Left kidney (tissue), 2 donors: ENCODE data around the gene SGMS1. TPM values are rescaled to one million over a fixed set of nuclear protein-coding genes. Genes with fewer than 3 reads are reported as not detected.
"Not testable (repeated sequence)": the region's sequence is repeated elsewhere in the genome, so short reads cannot be mapped to it uniquely, and the experiment has no call there.

Experiments
- DNase-seq: peaks from one replicate; pipeline ENCODE4 v3.0.0-alpha.2; 2013
- polyA plus RNA-seq: library from polyadenylated mRNA; unstranded; fragments of 120-200 nt; gene quantifications from one replicate; pipeline ENCODE4 v1.2.1, GENCODE V29; 2013; ENCODE audit not compliant: insufficient read length

Gene SGMS1
- polyA plus RNA-seq, 1 donor = 51.9 TPM

DNA sequence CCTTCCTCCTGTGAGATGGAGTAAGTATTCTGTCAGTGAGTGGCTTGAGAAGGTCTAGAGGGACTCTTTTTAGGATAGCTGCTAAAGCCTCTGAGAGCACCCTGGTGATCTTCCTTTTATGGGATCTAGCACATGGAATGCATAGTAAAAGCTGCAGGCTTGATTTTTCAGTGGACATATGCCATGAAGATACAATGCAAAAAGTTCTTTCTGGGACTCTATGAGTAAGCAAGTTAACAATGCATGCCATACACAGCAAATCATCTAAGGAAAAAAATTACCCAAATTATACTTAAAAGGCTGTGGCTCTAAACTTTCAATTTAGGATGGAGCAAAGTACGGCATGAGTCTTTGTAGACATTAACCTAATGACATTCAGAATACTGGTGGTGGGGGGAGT lies 154.5 kb downstream of the SGMS1 start:
- DNase-seq = no peak

- no peak for DNase-seq
These were observed 156.5 kb downstream of the SGMS1 start for GRCh38 chr10:50467209-50467608.

DNA sequence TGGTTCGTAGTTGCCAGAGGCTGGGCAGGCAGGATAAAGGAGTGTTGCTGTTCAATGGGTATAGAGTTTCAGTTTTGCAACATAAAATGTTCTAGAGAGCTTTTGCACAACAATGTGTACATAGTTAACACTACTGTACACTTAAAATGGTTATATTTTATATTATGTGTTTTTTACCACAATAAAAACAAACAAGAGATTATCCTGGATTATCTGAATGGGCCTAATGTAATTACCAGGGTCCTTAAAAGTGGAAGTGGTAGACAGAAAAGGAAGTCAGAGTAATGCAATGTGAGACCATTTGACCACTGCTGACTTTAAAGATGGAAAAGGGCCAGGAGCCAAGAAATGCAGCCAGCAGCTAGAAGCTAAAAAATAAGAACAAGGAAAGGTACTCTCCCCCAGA lies 159.7 kb downstream of the SGMS1 start:
- DNase-seq = no peak

GRCh38 chr10:50461834-50462233 lies 161.9 kb downstream of the SGMS1 start:
- no peak for DNase-seq

DNA sequence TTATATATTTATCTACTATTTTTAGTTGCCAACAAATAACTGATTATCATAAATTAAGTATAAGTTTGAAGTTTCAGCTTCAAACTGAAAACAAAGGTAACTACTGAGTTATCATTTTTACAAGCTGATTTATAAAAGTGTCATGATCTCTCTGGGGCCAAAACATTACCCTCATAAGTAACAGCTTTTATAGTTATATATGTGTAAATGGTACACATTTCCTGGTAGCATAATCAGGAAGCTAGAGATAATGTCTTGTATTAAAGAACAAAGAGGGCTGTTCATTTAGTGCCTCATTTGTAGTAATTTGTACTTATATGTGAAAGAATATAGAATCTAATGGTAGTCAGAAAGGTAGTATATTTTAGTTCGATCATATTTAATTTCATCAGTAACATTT lies 162.6 kb downstream of the SGMS1 start:
- DNase-seq = no peak

GRCh38 chr10:50456719-50457118 lies 167.0 kb downstream of the SGMS1 start:
- DNase-seq = no peak

GRCh38 chr10:50453940-50454339 lies 169.8 kb downstream of the SGMS1 start:
- DNase-seq = no peak

GRCh38 chr10:50452603-50453002 lies 171.2 kb downstream of the SGMS1 start:
- no peak for DNase-seq

DNA sequence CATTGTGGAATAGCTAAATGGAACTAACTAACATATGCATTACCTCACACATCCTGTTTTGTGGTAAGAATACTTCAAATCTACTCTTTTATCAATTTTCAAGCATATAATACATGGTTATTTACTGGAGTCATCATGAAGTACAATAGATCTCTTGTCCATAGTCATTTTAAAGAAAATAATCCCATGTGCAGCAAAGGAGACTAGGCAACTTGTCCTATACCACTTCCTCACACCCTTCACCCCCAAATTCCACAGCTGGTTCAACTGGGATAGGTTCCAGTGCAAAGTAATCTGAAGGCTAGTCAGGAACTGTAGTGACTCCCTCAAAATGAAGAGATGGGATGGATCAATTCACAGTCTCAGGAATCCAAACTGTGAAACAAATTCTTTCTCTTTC lies 176.1 kb downstream of the SGMS1 start:
- DNase-seq = no peak

DNA sequence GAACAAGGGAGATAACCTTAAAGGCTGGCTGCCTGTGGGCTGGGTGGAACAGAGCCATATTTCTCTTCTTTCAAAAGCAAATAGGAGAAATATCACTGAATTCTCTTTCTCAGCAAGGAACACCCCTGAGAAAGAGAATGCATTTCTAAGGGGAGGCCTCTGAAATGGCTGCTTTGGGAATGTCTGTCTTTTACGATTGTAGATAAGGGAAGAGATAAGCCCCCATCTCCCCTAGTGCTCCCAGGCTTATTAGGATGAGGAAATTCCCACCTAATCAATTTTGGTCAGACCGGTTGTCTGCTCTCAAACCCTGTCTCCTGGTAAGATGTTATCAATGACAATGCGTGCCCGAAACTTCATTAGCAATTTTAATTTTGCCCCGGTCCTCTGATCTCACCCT lies 178.0 kb downstream of the SGMS1 start:
- not testable (repeated sequence) for DNase-seq

GRCh38 chr10:50440489-50440888 lies 183.3 kb downstream of the SGMS1 start:
- no peak for DNase-seq

DNA sequence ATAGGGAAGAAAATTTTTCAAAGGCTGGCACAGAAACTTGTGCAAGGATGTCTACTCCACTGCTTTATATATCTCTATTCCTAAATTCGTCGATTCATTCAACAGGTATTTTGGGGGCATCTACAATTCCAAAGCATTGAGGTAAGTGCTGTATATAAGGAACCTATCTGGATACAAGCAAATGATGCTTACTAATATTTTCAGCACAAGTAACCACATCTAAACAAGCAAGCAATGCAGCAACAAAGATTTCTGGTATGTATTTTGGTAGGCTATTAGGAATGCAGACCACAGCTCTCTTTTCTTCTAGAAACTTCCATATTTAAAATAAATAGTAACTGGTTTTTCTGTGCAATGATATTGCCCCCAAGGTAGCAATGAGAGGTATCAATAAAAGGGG lies 183.9 kb downstream of the SGMS1 start:
- DNase-seq = no peak

GRCh38 chr10:50439187-50439586 lies 184.6 kb downstream of the SGMS1 start:
- no peak for DNase-seq

DNA sequence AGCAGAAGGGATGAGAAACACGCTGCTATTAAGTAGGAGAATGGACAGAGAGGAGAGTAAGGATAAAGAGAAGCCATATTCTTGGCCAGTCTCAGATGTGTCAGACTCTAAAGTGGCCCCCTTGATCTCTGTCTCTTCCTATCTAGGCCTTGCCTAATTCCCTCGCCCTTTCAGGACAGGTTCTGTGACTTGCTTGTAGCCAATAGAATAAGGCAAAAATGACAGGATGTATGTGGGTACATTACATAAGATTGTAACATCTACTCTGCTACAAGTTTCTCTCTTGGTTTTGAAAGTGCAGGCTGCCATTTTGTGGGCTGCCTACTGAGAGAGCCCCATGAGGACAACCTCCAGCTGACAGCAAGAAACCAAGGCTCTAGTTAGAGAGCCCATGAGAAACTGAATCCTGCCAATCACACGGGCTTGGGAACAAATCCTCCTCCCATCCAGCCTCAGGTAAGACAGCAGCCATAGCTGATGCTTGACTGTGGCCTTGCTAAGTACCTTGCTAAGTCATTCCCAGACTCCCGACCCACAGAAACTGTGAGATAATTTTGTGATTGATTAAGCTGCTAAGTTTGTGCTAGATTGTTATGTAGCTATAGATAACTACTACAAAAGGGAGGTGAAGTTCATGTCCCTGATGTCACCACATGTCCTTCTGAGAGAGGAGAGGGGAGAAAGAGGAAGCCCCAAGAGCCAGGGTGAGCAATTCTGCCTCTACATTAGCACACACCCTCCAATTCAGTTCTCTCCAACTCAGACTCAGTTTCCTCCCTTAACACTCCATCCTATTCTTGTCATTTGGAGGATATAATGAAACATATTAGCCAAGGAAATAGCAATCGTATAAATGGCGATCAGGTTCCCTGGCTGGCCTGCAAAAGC lies 185.5 kb downstream of the SGMS1 start:
- no peak for DNase-seq

DNA sequence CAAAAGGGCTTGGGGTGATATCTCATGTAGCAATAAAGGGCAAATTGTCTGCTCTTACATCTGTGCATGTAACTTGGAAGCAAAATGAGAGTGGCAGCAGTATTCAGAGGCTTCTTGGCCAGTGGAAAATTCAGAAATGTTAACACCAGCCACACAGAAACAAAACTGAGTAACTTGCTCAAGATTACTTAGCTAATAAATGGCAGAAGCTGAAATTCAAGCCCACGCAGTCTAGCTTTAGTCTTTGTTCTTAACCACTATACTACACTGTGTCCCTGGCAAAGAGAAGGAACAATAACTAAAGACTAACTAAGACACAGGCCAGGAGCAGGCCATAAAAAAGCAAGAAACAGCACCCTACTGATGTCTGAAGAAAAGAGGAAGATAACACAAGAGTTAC lies 186.5 kb downstream of the SGMS1 start:
- no peak for DNase-seq

- no peak for DNase-seq
These were observed 187.0 kb downstream of the SGMS1 start for GRCh38 chr10:50436805-50437204.

DNA sequence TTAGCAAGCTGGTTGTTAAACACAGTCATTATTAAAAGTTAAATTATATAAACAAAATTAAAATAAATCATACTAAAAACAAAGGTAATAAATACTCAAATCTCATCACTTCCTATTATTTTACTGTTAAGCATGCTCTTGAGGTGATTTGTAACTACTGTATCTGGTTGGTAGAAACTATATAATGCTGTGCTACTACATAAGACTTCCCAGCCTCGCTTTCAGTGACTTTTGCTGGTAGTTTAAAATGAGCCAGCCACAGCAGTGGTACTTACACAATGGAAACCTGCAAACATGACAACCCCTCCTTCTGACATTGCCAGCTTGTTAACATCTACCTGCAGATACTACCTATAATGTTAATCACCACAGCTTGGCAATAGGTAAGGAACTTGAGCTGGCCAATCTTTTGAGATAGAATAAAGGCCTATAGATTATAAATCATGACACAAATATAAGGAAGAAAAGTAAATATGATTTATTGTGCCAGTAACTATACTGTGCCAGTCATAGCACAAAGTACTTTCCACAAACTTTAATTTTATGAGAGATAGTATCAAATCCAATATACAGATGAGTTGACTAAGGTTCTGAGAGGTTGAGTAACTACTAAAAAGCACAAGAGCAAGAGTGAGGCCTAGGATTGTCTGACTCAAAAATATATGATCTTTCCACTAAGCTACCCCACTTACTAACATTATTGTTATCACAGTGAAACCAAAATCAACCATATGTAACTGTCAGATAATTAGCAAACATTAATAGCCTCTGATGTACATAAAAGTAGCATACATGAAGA lies 191.3 kb downstream of the SGMS1 start:
- DNase-seq = no peak

- no peak for DNase-seq
These were observed 192.0 kb downstream of the SGMS1 start for GRCh38 chr10:50431791-50432190.

- DNase-seq = no peak
These were observed 192.6 kb downstream of the SGMS1 start for GRCh38 chr10:50431133-50431532.

DNA sequence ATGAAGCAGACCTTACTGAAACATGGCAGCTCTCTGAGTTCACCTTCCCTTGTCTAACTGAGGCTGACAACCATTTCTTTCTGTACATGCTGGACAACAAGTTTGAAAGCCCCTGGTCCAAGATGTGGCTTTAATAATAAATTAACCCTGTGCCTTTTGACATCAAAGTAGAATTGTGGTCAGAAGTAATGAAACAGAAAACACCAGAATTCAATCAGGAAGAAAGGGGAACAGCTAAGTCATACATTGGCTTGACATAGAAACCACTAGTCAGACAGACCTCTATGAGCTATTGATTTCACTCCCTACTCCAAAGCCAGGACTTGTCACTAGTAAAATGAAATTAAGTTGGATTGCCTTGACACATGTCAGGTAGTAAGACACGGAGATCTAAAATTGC lies 197.3 kb downstream of the SGMS1 start:
- DNase-seq = no peak

- not testable (repeated sequence) for DNase-seq
These were observed 198.5 kb downstream of the SGMS1 start for GRCh38 chr10:50425215-50425614.

GRCh38 chr10:50423448-50423847 lies 200.3 kb downstream of the SGMS1 start:
- no peak for DNase-seq

DNA sequence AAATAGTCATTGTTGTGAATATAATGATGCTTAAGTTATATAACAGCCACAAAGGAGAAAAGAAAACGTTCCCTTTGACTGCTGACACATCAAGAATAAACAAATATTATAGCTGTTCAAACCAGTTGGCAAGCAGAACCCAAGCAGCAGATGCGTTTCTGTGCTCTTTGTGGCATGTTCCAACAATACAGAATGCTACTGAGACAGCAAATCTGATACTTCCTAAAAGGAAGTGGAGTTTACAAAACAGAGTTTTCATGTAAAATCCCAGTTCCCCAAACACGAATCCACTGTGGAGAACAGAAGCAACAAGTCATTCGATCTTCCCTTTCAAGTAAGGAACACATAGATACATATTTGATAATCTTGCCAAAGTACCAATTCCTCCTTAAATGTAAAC lies 201.5 kb downstream of the SGMS1 start:
- no peak for DNase-seq
